Fibroblast of lung (primary cell): ENCODE measurements around the gene FNDC8. TPM values are rescaled to one million over a fixed set of nuclear protein-coding genes. Genes with fewer than 3 reads are reported as not detected.

Experiments used
- DNase-seq, 2 donors: peaks; one replicate each; pipeline versions ENCODE4 v3.0.0 to v3.0.0-alpha.2; 2010; ENCODE audit warnings: low read depth in 2 of 2
- H2AFZ ChIP-seq: 2 replicates; pipeline ENCODE4 v1.5.1; 2012; ENCODE audit warnings: low read length, control low read depth, inconsistent platforms
- H3K27ac ChIP-seq: 2 replicates; pipeline ENCODE4 v1.5.1; 2011; ENCODE audit warnings: low read length, control low read depth; ENCODE audit not compliant: insufficient read depth
- H3K27me3 ChIP-seq: 2 replicates; pipeline ENCODE4 v1.5.1; 2011; ENCODE audit warnings: mild to moderate bottlenecking, low read length; ENCODE audit not compliant: control insufficient read depth, insufficient read depth
- H3K36me3 ChIP-seq: 2 replicates; pipeline ENCODE4 v1.5.1; 2011; ENCODE audit warnings: low read length; ENCODE audit not compliant: control insufficient read depth, insufficient read depth
- H3K4me1 ChIP-seq: 2 replicates; pipeline ENCODE4 v1.5.1; 2011; ENCODE audit warnings: low read length; ENCODE audit not compliant: control insufficient read depth, insufficient read depth; ENCODE audit errors: extremely low read depth
- H3K4me2 ChIP-seq: 2 replicates; pipeline ENCODE4 v1.5.1; 2011; ENCODE audit warnings: low read length, control low read depth; ENCODE audit not compliant: insufficient read depth; ENCODE audit errors: extremely low read depth
- H3K4me3 ChIP-seq, 4 experiments: fragments of 200-600 bp in 1 of 4; sonication (generic) in 1 of 4; replicated peaks in 1 of 4; 2 replicates each; pipeline ENCODE4 v1.5.1; 2011 to 2016; ENCODE audit warnings: low read length in 4 of 4, low read depth in 3 of 4, mild to moderate bottlenecking in 3 of 4, control low read depth in 2 of 4, inconsistent platforms in 1 of 4, mixed read lengths in 1 of 4; ENCODE audit not compliant: insufficient read depth in 1 of 4; ENCODE audit errors: control extremely low read depth in 1 of 4
- H3K79me2 ChIP-seq: 2 replicates; pipeline ENCODE4 v1.5.1; 2012; ENCODE audit warnings: mild to moderate bottlenecking, low read length, inconsistent platforms; ENCODE audit not compliant: control insufficient read depth, insufficient read depth
- H3K9ac ChIP-seq: 2 replicates; pipeline ENCODE4 v1.5.1; 2011; ENCODE audit warnings: mild to moderate bottlenecking, low read length, control low read depth; ENCODE audit not compliant: insufficient read depth
- H3K9me3 ChIP-seq: 2 replicates; pipeline ENCODE4 v1.5.1; 2012; ENCODE audit warnings: low read depth, low read length; ENCODE audit not compliant: control insufficient read depth, insufficient read depth
- H4K20me1 ChIP-seq: 2 replicates; pipeline ENCODE4 v1.5.1; 2011; ENCODE audit warnings: low read length; ENCODE audit not compliant: control insufficient read depth, insufficient read depth; ENCODE audit errors: extremely low read depth
- CTCF ChIP-seq, 2 donors: IDR thresholded peaks in 1 of 2; conservative IDR thresholded peaks in 1 of 2; 1 replicate in 1 of 2; 2 replicates in 1 of 2; pipeline ENCODE4 v1.5.1; 2011 to 2012; ENCODE audit warnings: low read length in 2 of 2, control low read depth in 1 of 2, inconsistent platforms in 1 of 2, low read depth in 1 of 2, mild to moderate bottlenecking in 1 of 2
- EZH2 ChIP-seq: IDR thresholded peaks from 2 replicates; pipeline ENCODE4 v1.5.1; 2012; ENCODE audit warnings: low read length, control low read depth, mild to moderate bottlenecking; ENCODE audit errors: missing control alignments
- polyA plus RNA-seq, 2 donors: library from polyadenylated mRNA; depleted of rRNA in 1 of 2; stranded (reverse) in 1 of 2; unstranded in 1 of 2; fragments of >200 nt; gene quantifications; 2 replicates each; pipeline ENCODE4 v1.2.1, GENCODE V29; 2011 to 2012; ENCODE audit warnings: missing spikeins in 1 of 2
- total RNA-seq: library from RNA; depleted of rRNA; stranded (reverse); fragments of >200 nt; gene quantifications from 2 replicates; pipeline ENCODE4 v1.2.1, GENCODE V29; 2014

Gene FNDC8
- total and polyA plus RNA-seq, 2 donors (not counting 1 experiment from before 2014, with no cell fraction given) = not detected

- Histone ChIP-seq H3K4me3 (no peak overlapping the region), H3K36me3 (no peaks in the 10 kb centered on the region), H3K4me1 (peaks cover 22% of the 10 kb centered on the region), H2AFZ (no peak overlapping the region), H3K9me3 (no peaks in the 10 kb centered on the region), H3K79me2 (peaks cover 58% of the 10 kb centered on the region), H3K27ac (no peak overlapping the region), H4K20me1 (peaks cover 2% of the 10 kb centered on the region), H3K9ac (no peak overlapping the region), H3K4me2 (no peak overlapping the region), H3K27me3 (no peaks in the 10 kb centered on the region)
- DNase-seq = no peak
- TF ChIP-seq EZH2 = no peak
- no peak for TF ChIP-seq CTCF (conservative IDR thresholded peaks at IDR 0.05 in 1 of 2, IDR thresholded peaks at IDR 0.05 in 1 of 2; ENCODE audit: low read depth in 1 of 2, low read length in 2 of 2)
Observed at GRCh38 chr17:35080536-35080935, 40.9 kb upstream of the FNDC8 start.

- H2AFZ ChIP-seq = no peak overlapping the region
- H3K4me1 ChIP-seq = peaks cover 24% of the 10 kb centered on the region
- H3K9ac ChIP-seq = no peak overlapping the region
- no peak overlapping the region for H3K4me2 ChIP-seq
- no peaks in the 10 kb centered on the region for H3K9me3 ChIP-seq
- DNase-seq = no peak
- H3K36me3 ChIP-seq = no peaks in the 10 kb centered on the region
- peaks cover 67% of the 10 kb centered on the region for H3K79me2 ChIP-seq
- no peak overlapping the region for H3K27ac ChIP-seq
- no peaks in the 10 kb centered on the region for H3K27me3 ChIP-seq
- no peak for TF ChIP-seq CTCF (conservative IDR thresholded peaks at IDR 0.05 in 1 of 2, IDR thresholded peaks at IDR 0.05 in 1 of 2; ENCODE audit: low read depth in 1 of 2, low read length in 2 of 2)
- no peak for TF ChIP-seq EZH2
- no peak overlapping the region for H3K4me3 ChIP-seq
- H4K20me1 ChIP-seq = peaks cover 2% of the 10 kb centered on the region
Observed at GRCh38 chr17:35081638-35082037, 39.8 kb upstream of the FNDC8 start.

- peak; percentile 82 to 90 for DNase-seq
- H3K36me3 ChIP-seq = no peaks in the 10 kb centered on the region
- TF ChIP-seq CTCF (conservative IDR thresholded peaks at IDR 0.05 in 1 of 2, IDR thresholded peaks at IDR 0.05 in 1 of 2; ENCODE audit: low read depth in 1 of 2, low read length in 2 of 2) = no peak
- H3K4me3 ChIP-seq = peak overlapping the region in 1 of 4 experiments; percentile 8
- no peaks in the 10 kb centered on the region for H3K27me3 ChIP-seq
- H3K4me2 ChIP-seq = peak overlapping the region; percentile 72
- H3K27ac ChIP-seq = peak overlapping the region; percentile 11
- no peak overlapping the region for H3K9ac ChIP-seq
- no peak overlapping the region for H2AFZ ChIP-seq
- peaks cover 70% of the 10 kb centered on the region for H3K79me2 ChIP-seq
- peaks cover 2% of the 10 kb centered on the region for H4K20me1 ChIP-seq
- H3K9me3 ChIP-seq = no peaks in the 10 kb centered on the region
- peaks cover 24% of the 10 kb centered on the region for H3K4me1 ChIP-seq
Observed at GRCh38 chr17:35082073-35082657, 39.2 kb upstream of the FNDC8 start.
